Stimulated activated CD8-positive, alpha-beta memory T cell treated with anti-CD3 and anti-CD28 coated beads, Interleukin-12 subunit alpha, Interleukin-12 subunit beta, amount 100 ng/mL, for 24 hours (primary cell): ENCODE data around the gene COL23A1.
"Not testable (repeated sequence)": the region's sequence is repeated elsewhere in the genome, so short reads cannot be mapped to it uniquely, and the experiment has no call there.

ENCODE experiments used
- DNase-seq: peaks from one replicate; pipeline ENCODE4 v3.0.0-alpha.2; 2020; ENCODE audit errors: extremely low read depth

COL23A1 gene

GRCh38 chr5:178588769-178589168, 1.4 kb downstream of the COL23A1 start:
- no peak for DNase-seq

GRCh38 chr5:178587763-178588611, 2.2 kb downstream of the COL23A1 start:
- DNase-seq, result no peak

GRCh38 chr5:178586396-178586795, 3.8 kb downstream of the COL23A1 start:
- DNase-seq, result no peak

DNA sequence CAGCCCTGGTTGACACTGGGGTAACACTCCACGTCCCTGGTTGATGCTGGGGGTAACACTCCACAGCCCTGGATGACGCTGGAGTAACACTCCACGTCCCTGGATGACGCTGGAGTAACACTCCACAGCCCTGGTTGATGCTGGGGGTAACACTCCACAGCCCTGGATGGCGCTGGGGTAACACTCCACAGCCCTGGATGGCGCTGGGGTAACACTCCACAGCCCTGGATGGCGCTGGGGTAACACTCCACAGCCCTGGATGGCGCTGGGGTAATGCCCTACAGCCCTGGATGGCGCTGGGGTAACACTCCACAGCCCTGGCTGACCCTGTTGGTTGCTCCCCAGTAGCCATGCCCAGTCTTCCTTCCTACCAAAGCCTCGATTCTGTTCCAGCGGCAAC, 4.8 kb downstream of the COL23A1 start:
- not testable (repeated sequence) for DNase-seq

- no peak for DNase-seq
Measured at GRCh38 chr5:178583279-178583678, 6.9 kb downstream of the COL23A1 start.

GRCh38 chr5:178582291-178582690, 7.9 kb downstream of the COL23A1 start:
- DNase-seq, result no peak

DNA sequence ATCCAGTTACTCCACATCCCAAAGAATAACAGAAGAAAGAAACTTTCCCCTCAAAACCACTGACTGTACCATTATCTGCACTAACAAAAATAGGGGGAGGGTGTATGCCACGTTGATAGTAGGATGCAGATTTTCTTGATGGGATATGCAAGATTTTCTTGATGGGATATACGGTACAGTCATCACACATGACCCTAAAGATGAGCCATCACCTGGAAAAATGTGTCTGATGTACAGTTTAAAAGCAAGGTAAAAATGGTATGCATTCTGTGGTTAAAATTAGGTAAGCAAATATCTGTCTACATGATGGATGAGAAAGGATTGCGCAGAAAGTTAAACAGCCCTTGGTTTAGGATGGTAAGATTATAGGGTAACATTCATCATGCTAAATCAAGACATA, 8.6 kb downstream of the COL23A1 start:
- no peak for DNase-seq

- DNase-seq, result no peak
Measured at GRCh38 chr5:178580271-178580955, 9.8 kb downstream of the COL23A1 start.

DNA sequence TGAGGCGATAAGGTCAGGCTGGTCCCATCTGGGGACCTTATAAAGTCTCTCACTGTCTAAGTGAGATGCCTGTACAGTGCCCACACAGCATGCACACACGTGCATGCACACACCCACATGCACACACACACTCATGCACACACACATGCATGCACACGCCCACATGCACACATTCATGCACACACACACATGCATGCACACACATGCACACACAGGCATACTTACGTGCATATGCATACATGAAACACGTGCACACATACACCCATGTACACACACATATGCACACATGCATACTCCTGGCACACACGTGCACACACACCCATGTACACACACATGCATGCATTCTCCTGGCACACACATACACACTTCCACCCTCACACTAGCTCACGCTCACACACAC, 12.2 kb downstream of the COL23A1 start:
- no peak for DNase-seq

- DNase-seq, result no peak
Measured at GRCh38 chr5:178577376-178577839, 12.8 kb downstream of the COL23A1 start.

GRCh38 chr5:178576591-178577351, 13.4 kb downstream of the COL23A1 start:
- no peak for DNase-seq

GRCh38 chr5:178573216-178573615, 17.0 kb downstream of the COL23A1 start:
- no peak for DNase-seq

- no peak for DNase-seq
Measured at GRCh38 chr5:178572617-178573016, 17.6 kb downstream of the COL23A1 start.

GRCh38 chr5:178569485-178569884, 20.7 kb downstream of the COL23A1 start:
- DNase-seq, result no peak

GRCh38 chr5:178564811-178565550, 25.2 kb downstream of the COL23A1 start:
- DNase-seq, result no peak

DNA sequence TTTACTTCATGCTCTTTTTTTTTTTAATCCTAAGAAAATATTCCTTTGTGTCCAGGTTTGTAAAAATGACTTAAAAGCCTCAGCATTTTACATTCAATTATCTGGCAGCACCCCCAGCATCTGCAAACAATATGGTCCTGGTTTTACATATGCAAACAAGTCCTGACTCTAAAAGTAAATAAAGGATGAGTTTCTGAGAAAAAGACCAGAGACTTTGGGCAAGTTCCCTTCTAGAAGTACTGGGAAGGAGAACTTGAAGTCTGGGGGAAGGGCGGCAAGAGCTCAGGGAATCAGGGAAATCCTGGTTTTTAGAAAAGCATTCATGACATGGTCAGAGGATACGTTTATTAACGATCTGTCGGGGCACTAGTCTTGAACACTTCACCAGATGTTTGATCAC, 25.8 kb downstream of the COL23A1 start:
- no peak for DNase-seq

GRCh38 chr5:178563621-178564020, 26.6 kb downstream of the COL23A1 start:
- no peak for DNase-seq

DNA sequence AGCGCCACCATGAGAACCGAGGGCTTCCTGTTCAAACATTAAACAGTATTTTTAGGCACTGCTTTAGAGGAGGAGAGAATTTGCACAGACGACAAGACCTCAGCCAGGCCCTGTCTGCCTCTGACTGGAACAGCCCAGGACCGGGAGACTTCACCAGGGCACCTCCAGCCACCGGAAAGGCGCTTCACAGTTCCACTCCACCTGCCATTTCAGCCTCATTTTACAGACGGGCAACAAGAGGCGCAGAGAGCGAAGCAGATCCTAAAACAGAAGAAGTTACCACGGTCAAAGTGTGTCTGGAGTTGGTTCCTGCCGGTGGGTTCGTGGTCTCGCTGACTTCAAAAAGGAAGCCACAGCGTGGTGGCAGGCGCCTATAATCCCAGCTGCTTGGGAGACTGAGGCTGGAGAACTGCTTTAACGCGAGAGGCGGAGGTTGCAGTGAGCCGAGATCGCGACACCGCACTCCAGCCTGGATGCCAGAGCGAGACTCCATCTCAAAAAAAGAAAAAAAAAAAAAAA, 28.4 kb downstream of the COL23A1 start:
- no peak for DNase-seq

DNA sequence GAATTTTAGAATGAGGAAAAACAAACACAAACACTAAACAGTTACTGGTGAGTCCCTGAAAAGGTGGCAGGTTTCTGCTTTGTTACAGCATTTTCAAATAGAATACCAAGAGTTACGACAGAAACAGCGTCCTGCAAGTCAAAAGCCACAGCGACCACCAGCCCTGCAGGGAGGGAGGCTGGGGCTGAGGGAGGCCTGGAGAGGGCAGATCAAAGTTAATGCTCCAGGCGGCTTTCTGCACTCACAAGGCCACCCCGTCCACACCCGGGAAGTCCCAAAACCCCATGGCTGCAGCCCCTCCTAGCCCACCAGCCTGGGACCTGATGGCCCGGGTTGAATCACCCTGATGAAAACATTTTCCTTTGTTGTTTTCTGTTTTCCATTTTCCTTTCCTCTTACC, 29.3 kb downstream of the COL23A1 start:
- DNase-seq, result no peak

DNA sequence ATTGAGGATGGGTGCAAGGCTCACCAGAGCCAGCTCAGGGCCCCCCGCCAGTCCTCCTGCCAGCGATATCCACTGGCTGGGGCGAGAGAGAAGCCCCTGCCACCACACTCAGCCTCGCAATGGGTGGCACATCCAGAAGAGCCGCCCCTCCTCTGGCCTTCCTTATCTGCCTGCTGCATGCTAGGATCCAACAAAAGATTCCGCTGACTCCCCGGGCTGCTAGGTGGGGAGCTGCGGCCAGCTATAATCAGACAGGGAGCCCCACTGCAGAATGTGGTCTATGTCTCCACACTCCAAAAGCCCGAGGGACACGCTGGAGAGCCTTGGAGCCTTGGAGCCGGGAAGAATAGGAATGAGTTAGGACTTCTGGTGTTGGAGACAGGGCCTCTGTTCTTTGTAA, 32.8 kb downstream of the COL23A1 start:
- DNase-seq, result no peak

DNA sequence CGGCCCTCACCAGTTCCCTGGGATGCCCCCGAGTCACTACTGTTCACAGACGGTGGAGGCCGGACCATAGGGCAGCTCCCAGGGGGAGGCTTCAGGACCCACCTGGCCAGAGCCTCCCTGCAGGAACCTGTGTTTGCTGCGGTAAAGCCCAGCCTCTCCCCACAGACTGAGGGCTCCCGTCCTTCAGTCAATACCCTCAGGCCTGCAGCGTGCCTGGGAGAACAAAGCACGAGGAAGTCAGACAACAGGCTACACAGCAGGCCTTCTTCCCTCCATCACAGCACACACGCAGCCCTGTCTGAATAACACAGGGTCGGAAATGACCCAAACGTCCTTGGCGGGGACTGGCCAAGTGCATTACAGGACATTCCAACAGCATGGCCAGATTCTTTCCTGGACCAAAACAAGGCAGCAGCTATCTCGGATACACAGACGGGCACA, 34.4 kb downstream of the COL23A1 start:
- DNase-seq, result no peak
